Measurements from ENCODE around the gene VCL. TPM values are rescaled to one million over a fixed set of nuclear protein-coding genes. Genes with fewer than 3 reads are reported as not detected.

VCL gene
- total RNA-seq (10 to 100 TPM; 30.6 to 90.7 (median 47.4) TPM), polyA plus RNA-seq (10 to 100 TPM; 14.3 to 36.4 (median 16.7) TPM)
- long read RNA-seq, donor 1, full-length matches to known transcripts = 9 of 9 reads
- long read RNA-seq, donor 1, partial matches to known transcripts = 0 of 9 reads
- long read RNA-seq, donor 1, other reads (novel, unspliced or antisense) = 0 of 9 reads
- long read RNA-seq, donor 2, full-length matches to known transcripts = 1 of 33 reads
- long read RNA-seq, donor 2, partial matches to known transcripts = 22 of 33 reads
- long read RNA-seq, donor 2, other reads (novel, unspliced or antisense) = 10 of 33 reads
- long read RNA-seq, donor 3, full-length matches to known transcripts = 10 of 22 reads
- long read RNA-seq, donor 3, partial matches to known transcripts = 0 of 22 reads
- long read RNA-seq, donor 3, other reads (novel, unspliced or antisense) = 12 of 22 reads
- long read RNA-seq, donor 4, full-length matches to known transcripts = 2 of 5 reads
- long read RNA-seq, donor 4, partial matches to known transcripts = 0 of 5 reads
- long read RNA-seq, donor 4, other reads (novel, unspliced or antisense) = 3 of 5 reads
- long read RNA-seq, donor 5, full-length matches to known transcripts = 68 of 86 reads
- long read RNA-seq, donor 5, partial matches to known transcripts = 10 of 86 reads
- long read RNA-seq, donor 5, other reads (novel, unspliced or antisense) = 8 of 86 reads
- long read RNA-seq, donor 6, partial matches to known transcripts = 1 of 2 reads
- long read RNA-seq, donor 6, other reads (novel, unspliced or antisense) = 1 of 2 reads
- long read RNA-seq, donor 7, full-length matches to known transcripts = 1 of 1 reads
- long read RNA-seq, donor 7, partial matches to known transcripts = 0 of 1 reads
- long read RNA-seq, donor 7, other reads (novel, unspliced or antisense) = 0 of 1 reads
- long read RNA-seq, donor 8, full-length matches to known transcripts = 10 of 48 reads
- long read RNA-seq, donor 8, partial matches to known transcripts = 25 of 48 reads
- long read RNA-seq, donor 8, other reads (novel, unspliced or antisense) = 13 of 48 reads
- long read RNA-seq, donor 9, full-length matches to known transcripts = 3 of 39 reads
- long read RNA-seq, donor 9, partial matches to known transcripts = 36 of 39 reads
- long read RNA-seq, donor 9, other reads (novel, unspliced or antisense) = 0 of 39 reads
- long read RNA-seq, donor 10, full-length matches to known transcripts = 2 of 2 reads
- long read RNA-seq, donor 10, partial matches to known transcripts = 0 of 2 reads
- long read RNA-seq, donor 10, other reads (novel, unspliced or antisense) = 0 of 2 reads

DNA sequence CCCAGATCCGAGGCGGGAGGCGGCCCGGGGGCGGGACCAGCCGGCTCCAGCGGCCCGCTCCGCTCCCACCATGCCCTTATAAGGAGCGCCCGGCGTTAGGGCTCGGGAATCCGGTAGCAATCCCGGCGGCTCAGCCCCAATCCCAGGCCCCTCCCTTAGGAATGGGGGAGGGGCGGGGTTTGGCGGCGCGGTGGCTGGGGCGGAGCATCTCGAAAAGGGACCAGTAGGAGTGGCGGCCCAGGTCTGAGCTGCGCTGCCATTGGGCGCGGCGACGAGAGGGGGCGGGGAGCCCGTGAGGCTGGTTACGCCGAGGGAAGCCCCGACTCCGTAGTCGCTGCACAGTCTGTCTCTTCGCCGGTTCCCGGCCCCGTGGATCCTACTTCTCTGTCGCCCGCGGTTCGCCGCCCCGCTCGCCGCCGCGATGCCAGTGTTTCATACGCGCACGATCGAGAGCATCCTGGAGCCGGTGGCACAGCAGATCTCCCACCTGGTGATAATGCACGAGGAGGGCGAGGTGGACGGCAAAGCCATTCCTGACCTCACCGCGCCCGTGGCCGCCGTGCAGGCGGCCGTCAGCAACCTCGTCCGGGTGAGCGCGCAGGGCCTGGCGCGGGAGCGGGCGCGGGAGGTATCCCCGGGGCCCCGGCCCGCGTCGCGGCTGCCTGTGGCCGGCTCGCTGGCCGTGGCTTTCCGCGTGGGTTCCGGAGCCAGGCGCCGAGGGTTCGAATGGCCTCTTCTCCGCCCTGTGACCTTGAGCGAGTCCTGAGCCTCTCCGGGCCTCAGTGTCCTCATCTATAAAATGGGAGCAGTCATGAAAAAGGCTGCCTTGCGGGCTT lies at the start of gene VCL:
Gene VCL (plus strand): TSS at position 330 of the 836 bp plus-strand sequence. CDS start 92 bp downstream, at position 422.
- Histone ChIP-seq H3K9me3 (replicated peaks in 1 of 3) (no peaks in the 10 kb centered on the region), H3K27me3 (no peaks in the 10 kb centered on the region), H3K4me3 (peak within 1 kb of the TSS; percentile 29 to 95 (median 48)), H3K36me3 (replicated peaks in 1 of 2) (no peaks in the 10 kb centered on the region), H3K4me1 (replicated peaks in 1 of 2) (peaks cover 9 to 18% of the 10 kb centered on the region in 2 donors), H3K27ac (peak within 1 kb of the TSS; percentile 83 to 95 (median 88))
- TF ChIP-seq CTCF (IDR thresholded peaks at IDR 0.05) (peak in 1 of 6 experiments; percentile 21), POLR2A (IDR thresholded peaks at IDR 0.05) (peak; percentile 97)
- intact Hi-C loops (cut with DNase I) = no loop called here
- 0 to 1% (median 0%) methylated on average over 7 to 92 of the region's 92 CpGs for WGBS, 4 donors
- peak; percentile 98 to 99 (median 98) for DNase-seq

DNA sequence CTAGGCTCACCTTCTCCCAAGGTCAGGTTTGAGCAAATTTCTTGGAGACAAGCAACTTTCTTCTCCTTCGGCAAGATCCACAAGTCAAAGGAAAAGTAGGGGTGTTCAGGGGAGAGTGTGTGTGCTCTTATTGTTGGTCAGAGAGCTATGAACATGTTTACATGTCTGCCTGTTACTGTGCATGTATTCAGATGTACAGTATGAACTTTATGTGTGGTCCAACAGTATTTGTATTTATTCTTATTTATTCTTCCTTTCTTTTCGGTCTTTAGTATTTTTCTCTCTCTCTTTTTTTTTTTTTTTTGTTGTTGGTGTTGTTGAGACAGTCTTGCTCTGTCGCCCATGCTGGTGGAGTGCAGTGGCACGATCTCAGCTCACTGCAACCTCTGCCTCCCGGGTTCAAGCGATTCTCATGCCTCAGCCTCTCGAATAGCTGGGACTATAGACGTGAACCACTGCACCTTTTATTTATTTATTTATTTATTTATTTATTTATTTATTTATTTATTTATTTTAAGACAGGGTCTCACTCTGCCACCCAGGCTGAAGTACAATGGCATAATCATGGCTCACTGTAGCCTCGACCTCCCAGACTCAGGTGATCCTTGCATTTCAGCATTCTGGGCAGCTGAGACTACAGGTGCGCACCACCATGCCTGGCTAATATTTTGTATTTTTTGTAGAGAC lies 48.8 kb upstream of the VCL start:
- DNase-seq = no peak
- Histone ChIP-seq H3K27me3 (no peaks in the 10 kb centered on the region), H3K4me3 (no peak overlapping the region), H3K36me3 (replicated peaks in 1 of 2) (no peaks in the 10 kb centered on the region), H3K27ac (no peak overlapping the region), H3K9me3 (replicated peaks in 1 of 3) (no peaks in the 10 kb centered on the region), H3K4me1 (replicated peaks in 1 of 2) (no peaks in the 10 kb centered on the region)
- intact Hi-C loops (cut with DNase I) = no loop called here
- WGBS, 4 donors = 79 to 83% (median 81%) methylated on average over 10 of the region's 10 CpGs
- no peak for TF ChIP-seq CTCF (IDR thresholded peaks at IDR 0.05)
- no peak for TF ChIP-seq POLR2A (IDR thresholded peaks at IDR 0.05)

DNA sequence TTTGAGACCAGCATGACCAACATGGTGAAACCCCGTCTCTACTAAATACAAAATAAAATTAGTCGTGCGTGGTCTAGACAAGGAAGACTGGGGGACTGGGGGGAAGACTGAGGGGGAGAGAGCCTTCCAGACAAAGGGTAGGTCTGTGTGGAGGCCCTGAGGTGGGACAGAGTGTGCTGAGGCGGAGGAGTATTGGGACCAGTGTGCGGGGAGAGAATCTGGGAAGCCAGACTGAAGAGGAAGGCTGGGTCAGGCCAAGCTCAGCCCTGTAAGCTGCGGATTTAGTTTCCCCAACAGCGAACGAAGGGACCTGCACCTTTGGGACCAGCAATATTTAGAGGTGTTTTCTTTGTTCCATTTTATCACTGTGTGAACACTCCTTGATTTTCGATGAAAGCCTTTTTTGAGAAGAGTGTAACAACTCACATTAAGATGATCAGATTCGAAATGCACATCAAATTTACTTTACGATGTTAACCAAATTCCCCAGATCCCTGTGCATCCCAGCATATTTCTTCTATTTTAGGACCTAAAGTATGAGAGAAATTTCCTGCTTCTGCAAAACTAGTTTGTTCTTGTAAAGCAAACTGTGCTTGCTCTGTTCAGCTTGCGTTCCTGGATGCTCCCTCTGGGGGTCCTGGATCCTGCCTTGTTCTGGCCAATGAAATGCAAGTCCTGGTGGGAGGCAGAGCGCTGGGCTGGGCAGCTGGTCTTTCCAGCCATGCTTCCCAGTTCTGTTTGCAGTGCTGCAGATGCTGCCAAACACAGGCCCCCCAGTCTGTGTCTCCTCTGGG lies 47.6 kb upstream of the VCL start:
- TF ChIP-seq POLR2A (IDR thresholded peaks at IDR 0.05) (no peak), CTCF (IDR thresholded peaks at IDR 0.05) (no peak)
- H3K36me3 ChIP-seq (replicated peaks in 1 of 2) = no peaks in the 10 kb centered on the region
- H3K27ac ChIP-seq = no peak overlapping the region
- H3K4me1 ChIP-seq (replicated peaks in 1 of 2) = no peaks in the 10 kb centered on the region
- intact Hi-C loops (cut with DNase I) = no loop called here
- no peak overlapping the region for H3K4me3 ChIP-seq
- H3K27me3 ChIP-seq = no peaks in the 10 kb centered on the region
- WGBS, 4 donors = 75 to 81% (median 77%) methylated on average over 13 of the region's 13 CpGs
- DNase-seq = no peak
- H3K9me3 ChIP-seq (replicated peaks in 1 of 3) = no peaks in the 10 kb centered on the region
